GM23338 (cell line): ENCODE data around the gene NCOA1. TPM values are rescaled to one million over a fixed set of nuclear protein-coding genes. Genes with fewer than 3 reads are reported as not detected.

Experiments
- ATAC-seq: fragments of 200-7000 bp; cut with Tn5 transposase; 3 replicates; pipeline ENCODE4 v1.9.1; 2020
- DNase-seq: peaks from one replicate; pipeline ENCODE4 v3.0.0-alpha.2; 2015; ENCODE audit warnings: low spot score
- H2AFZ ChIP-seq: fragments of 200-600 bp; sonication (generic); 2 replicates; pipeline ENCODE4 v1.8.0; 2016; ENCODE audit warnings: antibody characterized with exemption, mild to moderate bottlenecking, moderate library complexity
- H3F3A ChIP-seq: fragments of 200-600 bp; sonication (generic); replicated peaks from 2 replicates; pipeline ENCODE4 v1.8.0; 2017; ENCODE audit warnings: antibody characterized with exemption, mixed run types, low read depth
- H3K27ac ChIP-seq: fragments of 200-600 bp; sonication (generic); 2 replicates; pipeline ENCODE4 v1.6.1; 2016; ENCODE audit warnings: low read depth
- H3K27me3 ChIP-seq: fragments of 200-600 bp; sonication (generic); 2 replicates; pipeline ENCODE4 v1.8.0; 2016; ENCODE audit warnings: mild to moderate bottlenecking, mixed run types, moderate library complexity; ENCODE audit not compliant: insufficient read depth
- H3K36me3 ChIP-seq: fragments of 200-600 bp; sonication (generic); 2 replicates; pipeline ENCODE4 v1.8.0; 2016; ENCODE audit warnings: mild to moderate bottlenecking; ENCODE audit not compliant: insufficient read depth
- H3K4me1 ChIP-seq: fragments of 200-600 bp; sonication (generic); 2 replicates; pipeline ENCODE4 v1.8.0; 2016; ENCODE audit warnings: mild to moderate bottlenecking, moderate library complexity; ENCODE audit not compliant: insufficient read depth
- H3K4me2 ChIP-seq: fragments of 200-600 bp; sonication (generic); 2 replicates; pipeline ENCODE4 v1.7.1; 2017; ENCODE audit warnings: mixed run types
- H3K4me3 ChIP-seq: fragments of 200-600 bp; sonication (generic); 2 replicates; pipeline ENCODE4 v1.6.1; 2016; ENCODE audit warnings: mixed run types
- H3K79me2 ChIP-seq: fragments of 200-600 bp; sonication (generic); replicated peaks from 2 replicates; pipeline ENCODE4 v1.8.0; 2017; ENCODE audit warnings: mild to moderate bottlenecking; ENCODE audit not compliant: insufficient read depth
- H3K9me2 ChIP-seq: fragments of 200-600 bp; sonication (generic); 2 replicates; pipeline ENCODE4 v1.8.0; 2017; ENCODE audit not compliant: insufficient read depth
- H4K20me1 ChIP-seq: fragments of 200-600 bp; sonication (generic); replicated peaks from 2 replicates; pipeline ENCODE4 v1.8.0; 2017; ENCODE audit warnings: mild to moderate bottlenecking; ENCODE audit not compliant: insufficient read depth
- H3K27ac Mint-ChIP-seq: 2 replicates; pipeline ENCODE4 v1.8.0; 2020; ENCODE audit warnings: inconsistent platforms, mild to moderate bottlenecking, moderate library complexity, mixed read lengths
- H3K27me3 Mint-ChIP-seq: 3 replicates; pipeline ENCODE4 v1.8.0; 2022; ENCODE audit warnings: low read depth, mild to moderate bottlenecking, moderate library complexity, mixed read lengths, inconsistent platforms; ENCODE audit not compliant: insufficient read depth, poor library complexity
- H3K36me3 Mint-ChIP-seq: 3 replicates; pipeline ENCODE4 v1.8.0; 2021; ENCODE audit warnings: low read depth, mild to moderate bottlenecking, inconsistent platforms, moderate library complexity, mixed read lengths
- H3K4me1 Mint-ChIP-seq: 3 replicates; pipeline ENCODE4 v1.8.0; 2020; ENCODE audit warnings: mild to moderate bottlenecking, inconsistent platforms, mixed read lengths
- H3K4me3 Mint-ChIP-seq: 3 replicates; pipeline ENCODE4 v1.8.0; 2021; ENCODE audit warnings: moderate library complexity, mild to moderate bottlenecking, inconsistent platforms, mixed read lengths
- H3K9me3 Mint-ChIP-seq: 3 replicates; pipeline ENCODE4 v1.8.0; 2020; ENCODE audit warnings: moderate library complexity, mild to moderate bottlenecking, inconsistent platforms, mixed read lengths
- CREB1 ChIP-seq: fragments of 250-450 bp; sonication (Bioruptor Pico); IDR thresholded peaks from 2 replicates; pipeline ENCODE4 v1.5.0; 2020; ENCODE audit warnings: low read depth, mild to moderate bottlenecking, moderate library complexity
- JUNB ChIP-seq: IDR thresholded peaks from one replicate; pipeline ENCODE4 v1.6.1; 2016; ENCODE audit warnings: antibody characterized with exemption; ENCODE audit not compliant: unreplicated experiment
- NANOG ChIP-seq: IDR thresholded peaks from 2 replicates; pipeline ENCODE4 v1.6.1; 2016; ENCODE audit warnings: antibody characterized with exemption, borderline replicate concordance
- STAT1 ChIP-seq: IDR thresholded peaks from one replicate; pipeline ENCODE4 v1.6.1; 2016; ENCODE audit warnings: antibody characterized with exemption; ENCODE audit not compliant: unreplicated experiment
- ZNF331 ChIP-seq: fragments of 250-450 bp; sonication (Bioruptor Pico); IDR thresholded peaks from 2 replicates; pipeline ENCODE4 v1.5.0; 2020; ENCODE audit warnings: low read depth, mild to moderate bottlenecking, moderate library complexity
- ZNF462 ChIP-seq: fragments of 250-450 bp; sonication (Bioruptor Pico); IDR thresholded peaks from 2 replicates; pipeline ENCODE4 v1.5.0; 2020; ENCODE audit warnings: mild to moderate bottlenecking, moderate library complexity
- polyA plus RNA-seq: library from polyadenylated mRNA; unstranded; fragments of >200 nt; fragmentation: Nextera tagmentation; extraction: Ambion mirVana; gene quantifications from 2 replicates; pipeline ENCODE4 v1.2.1, GENCODE V29; 2016
- total RNA-seq: library from RNA; depleted of rRNA; stranded (reverse); fragments of >200 nt; shearing (Covaris generic); gene quantifications from 2 replicates; pipeline ENCODE4 v1.2.3, GENCODE V29; 2014

Gene NCOA1
- total and polyA plus RNA-seq, 2 experiments from 2014 or later = 7.1 to 15.1 TPM

- Histone ChIP-seq H2AFZ (no peak overlapping the region), H3K36me3 (no peaks in the 10 kb centered on the region), H3K4me1 (no peaks in the 10 kb centered on the region), H3K79me2 (no peaks in the 10 kb centered on the region), H3K9me2 (no peaks in the 10 kb centered on the region), H3K27ac (no peak overlapping the region), H3K27me3 (no peaks in the 10 kb centered on the region), H4K20me1 (no peaks in the 10 kb centered on the region), H3K4me2 (no peak overlapping the region), H3F3A (no peaks in the 10 kb centered on the region), H3K4me3 (no peak overlapping the region)
- ATAC-seq (no peak), DNase-seq (no peak)
- TF ChIP-seq NANOG (no peak), ZNF462 (CRISPR knock-in tag) (no peak), CREB1 (CRISPR knock-in tag) (no peak), ZNF331 (no peak), JUNB (no peak)
- H3K27me3 Mint-ChIP-seq = no peaks in the 10 kb centered on the region
- H3K27ac Mint-ChIP-seq = no peak overlapping the region
- no peak overlapping the region for H3K4me3 Mint-ChIP-seq
- H3K9me3 Mint-ChIP-seq = no peaks in the 10 kb centered on the region
- H3K36me3 Mint-ChIP-seq = no peaks in the 10 kb centered on the region
- H3K4me1 Mint-ChIP-seq = peaks cover 2% of the 10 kb centered on the region; the same call in 1 of the 3 replicates
Observed at GRCh38 chr2:24520175-24520574, 29.1 kb downstream of the NCOA1 start.

GRCh38 chr2:24521162-24521857, 30.3 kb downstream of the NCOA1 start:
- no peaks in the 10 kb centered on the region for H3K36me3 Mint-ChIP-seq

More at GRCh38 chr2:24521162-24521857, 30.3 kb downstream of the NCOA1 start:
- no peaks in the 10 kb centered on the region for H3K9me3 Mint-ChIP-seq
- no peaks in the 10 kb centered on the region for H3K9me2 ChIP-seq
- H3K79me2 ChIP-seq = no peaks in the 10 kb centered on the region
- H3K4me3 ChIP-seq = no peak overlapping the region
- H3F3A ChIP-seq = no peaks in the 10 kb centered on the region
- no peak overlapping the region for H3K27ac ChIP-seq
- no peak overlapping the region for H3K4me3 Mint-ChIP-seq
- TF ChIP-seq ZNF462 (CRISPR knock-in tag) (no peak), STAT1 (no peak)
- no peak overlapping the region for H3K27ac Mint-ChIP-seq
- no peaks in the 10 kb centered on the region for H4K20me1 ChIP-seq
- no peaks in the 10 kb centered on the region for H3K27me3 Mint-ChIP-seq
- no peak for ATAC-seq
- no peaks in the 10 kb centered on the region for H3K36me3 ChIP-seq
- H3K27me3 ChIP-seq = no peaks in the 10 kb centered on the region
- H3K4me1 Mint-ChIP-seq = no peaks in the 10 kb centered on the region
- H3K4me2 ChIP-seq = no peak overlapping the region
- no peak for DNase-seq
- no peaks in the 10 kb centered on the region for H3K4me1 ChIP-seq
- no peak overlapping the region for H2AFZ ChIP-seq
